AG10803 (cell line): Measurements from ENCODE around the gene TANC1.

Experiments used
- DNase-seq: peaks from one replicate; pipeline ENCODE4 v3.0.0; 2010; ENCODE audit warnings: low read depth
- H3K4me3 ChIP-seq: 2 replicates; pipeline ENCODE4 v1.5.1; 2011; ENCODE audit warnings: mild to moderate bottlenecking, low read length, control low read depth
- TF ChIP-seq, protein P1 (sequence below): conservative IDR thresholded peaks from 2 replicates; pipeline ENCODE4 v1.5.1; 2011; ENCODE audit warnings: mild to moderate bottlenecking, low read length, control low read depth, inconsistent platforms

The TANC1 gene

DNA sequence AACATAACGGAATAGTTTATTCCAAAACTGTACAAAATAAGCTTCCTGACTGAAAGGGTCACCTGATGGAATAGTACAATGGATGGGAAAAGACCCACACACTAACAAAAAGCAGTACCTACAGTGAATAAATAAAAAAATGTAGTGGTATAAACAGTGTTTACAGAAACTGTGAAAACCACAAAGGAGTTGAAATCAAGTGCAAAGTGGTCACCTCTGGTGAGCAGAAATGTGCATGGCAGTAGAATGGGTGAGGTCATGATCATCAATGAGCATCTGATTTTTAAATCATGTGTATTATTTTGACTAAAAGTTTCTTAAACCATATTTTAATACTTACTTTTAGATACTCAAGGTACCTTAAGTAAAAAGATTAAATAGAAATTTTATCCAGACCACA, 306.7 kb downstream of the TANC1 start:
- H3K4me3 ChIP-seq = no peak overlapping the region
- TF ChIP-seq, protein P1, sequence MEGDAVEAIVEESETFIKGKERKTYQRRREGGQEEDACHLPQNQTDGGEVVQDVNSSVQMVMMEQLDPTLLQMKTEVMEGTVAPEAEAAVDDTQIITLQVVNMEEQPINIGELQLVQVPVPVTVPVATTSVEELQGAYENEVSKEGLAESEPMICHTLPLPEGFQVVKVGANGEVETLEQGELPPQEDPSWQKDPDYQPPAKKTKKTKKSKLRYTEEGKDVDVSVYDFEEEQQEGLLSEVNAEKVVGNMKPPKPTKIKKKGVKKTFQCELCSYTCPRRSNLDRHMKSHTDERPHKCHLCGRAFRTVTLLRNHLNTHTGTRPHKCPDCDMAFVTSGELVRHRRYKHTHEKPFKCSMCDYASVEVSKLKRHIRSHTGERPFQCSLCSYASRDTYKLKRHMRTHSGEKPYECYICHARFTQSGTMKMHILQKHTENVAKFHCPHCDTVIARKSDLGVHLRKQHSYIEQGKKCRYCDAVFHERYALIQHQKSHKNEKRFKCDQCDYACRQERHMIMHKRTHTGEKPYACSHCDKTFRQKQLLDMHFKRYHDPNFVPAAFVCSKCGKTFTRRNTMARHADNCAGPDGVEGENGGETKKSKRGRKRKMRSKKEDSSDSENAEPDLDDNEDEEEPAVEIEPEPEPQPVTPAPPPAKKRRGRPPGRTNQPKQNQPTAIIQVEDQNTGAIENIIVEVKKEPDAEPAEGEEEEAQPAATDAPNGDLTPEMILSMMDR = no peak
- DNase-seq = no peak

DNA sequence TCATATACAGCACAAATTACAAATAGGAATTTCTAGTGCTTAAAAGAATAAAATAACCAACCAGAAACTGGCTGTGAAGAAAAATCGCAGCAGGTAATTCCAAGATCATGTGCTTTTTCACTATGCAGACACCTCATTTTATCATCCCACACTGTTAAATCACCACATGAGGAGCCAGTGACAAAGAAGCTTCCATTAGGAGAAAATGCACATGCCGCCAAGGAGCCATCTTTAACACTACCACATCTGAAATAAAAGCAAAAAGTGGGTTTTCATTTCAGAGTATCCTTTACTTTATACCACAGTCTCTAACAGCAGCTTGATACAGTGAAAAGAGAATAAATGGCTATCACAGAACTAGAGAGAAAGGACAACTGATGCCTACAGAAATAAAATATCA, 311.3 kb downstream of the TANC1 start:
- no peak for DNase-seq

DNA sequence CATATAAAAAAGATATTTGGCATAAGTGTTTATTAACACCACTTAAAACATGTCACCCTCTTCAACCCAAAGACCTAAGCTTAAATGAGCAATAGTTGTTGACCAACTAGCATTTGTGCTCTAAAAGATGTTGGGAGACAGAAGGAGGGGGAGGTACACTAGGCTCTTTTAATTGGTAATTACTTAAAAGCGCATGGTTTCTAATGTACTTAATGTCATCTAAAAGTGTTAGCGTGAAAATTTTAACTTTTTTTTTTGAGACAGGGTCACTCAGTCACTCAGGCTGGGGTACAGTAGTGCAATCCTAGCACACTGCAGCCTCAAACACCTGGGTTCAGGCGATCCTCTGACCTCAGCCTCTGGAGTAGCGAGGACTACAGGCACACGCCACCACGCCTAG, 312.6 kb downstream of the TANC1 start:
- TF ChIP-seq, protein P1 = no peak
- H3K4me3 ChIP-seq = no peak overlapping the region
- no peak for DNase-seq

More for the DNA sequence above, 311.3 kb downstream of the TANC1 start:
- no peak overlapping the region for H3K4me3 ChIP-seq
- TF ChIP-seq, protein P1 = no peak
